Measurements from ENCODE around the gene DIPK1B.

DIPK1B gene

GRCh38 chr9:136673088-136673974 lies 39.0 kb upstream of the DIPK1B start:
- no peak for DNase-seq

GRCh38 chr9:136673975-136674785 lies 38.2 kb upstream of the DIPK1B start:
- no peak for DNase-seq

- DNase-seq: no peak
Measured at GRCh38 chr9:136674786-136675349, 37.5 kb upstream of the DIPK1B start.

GRCh38 chr9:136675477-136676296 lies 36.7 kb upstream of the DIPK1B start:
- DNase-seq: no peak

GRCh38 chr9:136676297-136676794 lies 36.0 kb upstream of the DIPK1B start:
- DNase-seq: no peak

- DNase-seq: no peak
Measured at GRCh38 chr9:136676920-136677686, 35.3 kb upstream of the DIPK1B start.

- no peak for DNase-seq
Measured at GRCh38 chr9:136678034-136678433, 34.3 kb upstream of the DIPK1B start.

- no peak for DNase-seq
Measured at GRCh38 chr9:136678624-136679023, 33.7 kb upstream of the DIPK1B start.

- DNase-seq: no peak
Measured at GRCh38 chr9:136679431-136679941, 32.9 kb upstream of the DIPK1B start.

GRCh38 chr9:136681029-136681428 lies 31.3 kb upstream of the DIPK1B start:
- no peak for DNase-seq

GRCh38 chr9:136681945-136682699 lies 30.2 kb upstream of the DIPK1B start:
- no peak for DNase-seq

- DNase-seq: no peak
Measured at GRCh38 chr9:136682710-136683109, 29.7 kb upstream of the DIPK1B start.

GRCh38 chr9:136683173-136683745 lies 29.1 kb upstream of the DIPK1B start:
- no peak for DNase-seq

GRCh38 chr9:136683755-136684154 lies 28.6 kb upstream of the DIPK1B start:
- DNase-seq: no peak

GRCh38 chr9:136684339-136684738 lies 28.0 kb upstream of the DIPK1B start:
- DNase-seq: no peak

- DNase-seq: no peak
Measured at GRCh38 chr9:136684799-136685198, 27.6 kb upstream of the DIPK1B start.

GRCh38 chr9:136685216-136685615 lies 27.2 kb upstream of the DIPK1B start:
- DNase-seq: no peak

- DNase-seq: no peak
Measured at GRCh38 chr9:136685790-136686533, 26.4 kb upstream of the DIPK1B start.

GRCh38 chr9:136686534-136686793 lies 25.9 kb upstream of the DIPK1B start:
- no peak for DNase-seq

Data from cortex of kidney (tissue), 1 donor.